ENCODE measurements around the gene LCN1.

GRCh38 chr9:135512241-135512603 lies 9.0 kb upstream of the LCN1 start:
- TF ChIP-seq CTCF (IDR thresholded peaks at IDR 0.05) = no peak
- TF ChIP-seq POLR2AphosphoS5 (IDR thresholded peaks at IDR 0.05) = no peak

Data from suprapubic skin (tissue), 3 donors.